Gastrocnemius medialis (tissue), 4 donors: Measurements from ENCODE around the gene HMCN1. TPM values are rescaled to one million over a fixed set of nuclear protein-coding genes. Genes with fewer than 3 reads are reported as not detected.
A peak's percentile ranks its signal among the peaks of the same experiment; 100 is the strongest.

Source experiments
- ATAC-seq, 2 donors: fragments of 150-250 bp; one replicate each; pipeline ENCODE4 v1.9.1; 2016
- DNase-seq, 2 donors: peaks; one replicate each; pipeline ENCODE4 v3.0.0-alpha.2; 2019
- H3K27ac ChIP-seq, 4 donors: fragments of 200-600 bp; sonication (generic); 1 replicate in 1 of 4; 2 replicates in 3 of 4; pipeline ENCODE4 v1.5.1; 2016 to 2018; ENCODE audit warnings: mild to moderate bottlenecking in 2 of 4, moderate library complexity in 1 of 4
- H3K27me3 ChIP-seq, 3 donors: fragments of 200-600 bp; sonication (generic) in 2 of 3; 1 replicate in 1 of 3; 2 replicates in 2 of 3; pipeline versions ENCODE4 v1.5.1 to v1.6.0; 2016 to 2019; ENCODE audit warnings: mild to moderate bottlenecking in 1 of 3, moderate library complexity in 1 of 3
- H3K36me3 ChIP-seq, 2 donors: fragments of 200-600 bp; sonication (generic) in 1 of 2; one replicate each; pipeline ENCODE4 v1.5.1; 2017 to 2018
- H3K4me1 ChIP-seq, 2 donors: fragments of 200-600 bp; sonication (generic) in 1 of 2; one replicate each; pipeline ENCODE4 v1.5.1; 2016 to 2017; ENCODE audit warnings: mild to moderate bottlenecking in 2 of 2
- H3K4me3 ChIP-seq, 4 donors: fragments of 200-600 bp; sonication (generic) in 3 of 4; 1 replicate in 1 of 4; 2 replicates in 3 of 4; pipeline ENCODE4 v1.5.1; 2016 to 2019; ENCODE audit warnings: mild to moderate bottlenecking in 2 of 4
- H3K9me3 ChIP-seq, 3 donors: fragments of 200-600 bp; sonication (generic) in 2 of 3; 1 replicate in 1 of 3; 2 replicates in 2 of 3; pipeline ENCODE4 v1.5.1; 2016 to 2019
- POLR2A ChIP-seq, 2 donors: fragments of 450-650 bp; IDR thresholded peaks; one replicate each; pipeline ENCODE4 v1.6.1; 2017; ENCODE audit warnings: antibody characterized with exemption in 2 of 2, mild to moderate bottlenecking in 2 of 2, moderate library complexity in 2 of 2
- in situ Hi-C, 4 donors: fragments of 200-750 bp; cut with MboI; loops; one replicate each; pipeline versions ENCODE4 v1.15.0 to v1.8.0; 2017; ENCODE audit warnings: low sequenced_read_pairs in 4 of 4
- intact Hi-C: fragments of 100-400 bp; cut with DNase I; formaldehyde crosslinking; loops from one replicate; pipeline ENCODE4 v1.15.1; 2023; ENCODE audit warnings: low total_unique reads
- total RNA-seq, 4 donors: library from RNA; depleted of rRNA; stranded (reverse); fragments of >200 nt; gene quantifications; one replicate each; pipeline versions ENCODE4 v1.1.0 to v1.2.3, GENCODE V29; 2016
- TF ChIP-seq, protein P1 (sequence below), 5 experiments: fragments of 450-650 bp in 3 of 5; fragments of 200-600 bp in 2 of 5; sonication (generic) in 2 of 5; IDR thresholded peaks in 4 of 5; conservative IDR thresholded peaks in 1 of 5; 1 replicate in 4 of 5; 2 replicates in 1 of 5; pipeline ENCODE4 v1.5.1; 2016 to 2019; ENCODE audit warnings: antibody characterized with exemption in 5 of 5, mild to moderate bottlenecking in 3 of 5, moderate library complexity in 3 of 5

HMCN1 gene
- total RNA-seq, 4 donors from 2014 or later, result 2.6 to 7.5 (median 5.1) TPM

DNA sequence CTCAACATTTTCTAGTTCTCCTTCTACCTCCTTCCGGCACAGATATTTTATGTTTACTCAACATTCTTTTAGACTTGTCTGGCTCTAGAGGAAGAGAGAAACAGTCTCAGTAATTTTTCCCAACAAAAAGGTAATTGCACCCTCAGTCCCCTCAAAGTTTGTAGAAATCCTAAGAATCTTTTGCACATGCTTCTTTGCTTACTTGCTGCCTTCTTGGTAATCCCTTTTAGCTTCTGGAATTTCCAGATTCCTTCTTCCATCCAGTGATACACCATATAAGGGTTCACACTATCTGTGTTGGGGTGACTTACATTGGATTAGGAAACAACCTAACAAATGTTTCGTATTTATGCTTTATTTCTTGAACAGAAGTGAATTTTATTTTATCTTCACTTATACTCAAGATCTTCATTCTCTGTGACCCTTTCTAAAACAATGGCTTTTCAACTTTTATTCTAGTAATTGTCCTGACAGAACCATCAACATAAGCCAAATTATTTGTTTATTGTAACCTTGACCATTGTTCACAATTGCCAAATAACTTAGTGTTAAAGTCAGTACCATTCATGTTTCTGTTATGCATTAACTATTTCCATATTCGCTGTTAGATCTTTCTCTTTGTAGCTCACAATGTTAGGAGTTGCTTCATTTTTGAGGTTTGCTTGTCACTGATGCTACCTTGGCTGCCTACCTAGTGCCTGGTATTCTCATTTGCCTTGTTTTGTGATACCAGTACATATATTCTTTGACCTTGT lies 238.1 kb downstream of the HMCN1 start:
- H3K27ac ChIP-seq, result no peak overlapping the region
- no peak overlapping the region for H3K4me3 ChIP-seq
- H3K27me3 ChIP-seq, result no peaks in the 10 kb centered on the region
- no peak for TF ChIP-seq POLR2A (IDR thresholded peaks at IDR 0.05)
- TF ChIP-seq, protein P1, sequence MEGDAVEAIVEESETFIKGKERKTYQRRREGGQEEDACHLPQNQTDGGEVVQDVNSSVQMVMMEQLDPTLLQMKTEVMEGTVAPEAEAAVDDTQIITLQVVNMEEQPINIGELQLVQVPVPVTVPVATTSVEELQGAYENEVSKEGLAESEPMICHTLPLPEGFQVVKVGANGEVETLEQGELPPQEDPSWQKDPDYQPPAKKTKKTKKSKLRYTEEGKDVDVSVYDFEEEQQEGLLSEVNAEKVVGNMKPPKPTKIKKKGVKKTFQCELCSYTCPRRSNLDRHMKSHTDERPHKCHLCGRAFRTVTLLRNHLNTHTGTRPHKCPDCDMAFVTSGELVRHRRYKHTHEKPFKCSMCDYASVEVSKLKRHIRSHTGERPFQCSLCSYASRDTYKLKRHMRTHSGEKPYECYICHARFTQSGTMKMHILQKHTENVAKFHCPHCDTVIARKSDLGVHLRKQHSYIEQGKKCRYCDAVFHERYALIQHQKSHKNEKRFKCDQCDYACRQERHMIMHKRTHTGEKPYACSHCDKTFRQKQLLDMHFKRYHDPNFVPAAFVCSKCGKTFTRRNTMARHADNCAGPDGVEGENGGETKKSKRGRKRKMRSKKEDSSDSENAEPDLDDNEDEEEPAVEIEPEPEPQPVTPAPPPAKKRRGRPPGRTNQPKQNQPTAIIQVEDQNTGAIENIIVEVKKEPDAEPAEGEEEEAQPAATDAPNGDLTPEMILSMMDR (IDR thresholded peaks at IDR 0.05 in 4 of 5, conservative IDR thresholded peaks at IDR 0.05 in 1 of 5), result no peak
- ATAC-seq (no peak), DNase-seq (no peak)
- no peaks in the 10 kb centered on the region for H3K9me3 ChIP-seq
- in situ Hi-C loops, result no loop called here
- intact Hi-C loops, result no loop called here
- H3K36me3 ChIP-seq, result no peaks in the 10 kb centered on the region
- H3K4me1 ChIP-seq, result peaks cover 0 to 12% of the 10 kb centered on the region in 2 donors

DNA sequence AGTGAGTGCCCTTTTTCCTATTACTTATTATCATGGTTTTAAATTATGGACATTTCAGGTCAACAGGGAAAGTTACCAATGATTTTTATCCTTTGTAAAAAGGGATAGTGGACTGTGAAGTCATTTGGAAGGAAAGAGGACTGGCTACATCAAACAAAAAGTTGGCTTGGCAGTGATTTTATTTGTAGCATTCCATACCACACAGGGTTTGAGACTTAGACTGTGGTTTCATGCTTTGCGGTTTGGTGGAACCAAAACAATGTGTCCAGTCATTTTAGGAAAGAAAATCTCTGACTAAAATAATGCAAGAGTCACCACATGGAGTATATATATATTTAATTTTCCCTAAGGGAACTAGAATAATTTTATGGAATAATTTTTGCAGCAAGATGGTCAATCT lies 239.5 kb downstream of the HMCN1 start:
- DNase-seq, result no peak
- in situ Hi-C loops (no loop called here), intact Hi-C loops (no loop called here)
- no peak for ATAC-seq
- no peak overlapping the region for H3K4me3 ChIP-seq
- TF ChIP-seq, protein P1 (IDR thresholded peaks at IDR 0.05 in 4 of 5, conservative IDR thresholded peaks at IDR 0.05 in 1 of 5), result no peak
- TF ChIP-seq POLR2A (IDR thresholded peaks at IDR 0.05), result no peak
- H3K27ac ChIP-seq, result no peak overlapping the region
- peaks cover 0 to 12% of the 10 kb centered on the region in 2 donors for H3K4me1 ChIP-seq
- H3K9me3 ChIP-seq, result no peaks in the 10 kb centered on the region
- no peaks in the 10 kb centered on the region for H3K27me3 ChIP-seq
- H3K36me3 ChIP-seq, result no peaks in the 10 kb centered on the region

DNA sequence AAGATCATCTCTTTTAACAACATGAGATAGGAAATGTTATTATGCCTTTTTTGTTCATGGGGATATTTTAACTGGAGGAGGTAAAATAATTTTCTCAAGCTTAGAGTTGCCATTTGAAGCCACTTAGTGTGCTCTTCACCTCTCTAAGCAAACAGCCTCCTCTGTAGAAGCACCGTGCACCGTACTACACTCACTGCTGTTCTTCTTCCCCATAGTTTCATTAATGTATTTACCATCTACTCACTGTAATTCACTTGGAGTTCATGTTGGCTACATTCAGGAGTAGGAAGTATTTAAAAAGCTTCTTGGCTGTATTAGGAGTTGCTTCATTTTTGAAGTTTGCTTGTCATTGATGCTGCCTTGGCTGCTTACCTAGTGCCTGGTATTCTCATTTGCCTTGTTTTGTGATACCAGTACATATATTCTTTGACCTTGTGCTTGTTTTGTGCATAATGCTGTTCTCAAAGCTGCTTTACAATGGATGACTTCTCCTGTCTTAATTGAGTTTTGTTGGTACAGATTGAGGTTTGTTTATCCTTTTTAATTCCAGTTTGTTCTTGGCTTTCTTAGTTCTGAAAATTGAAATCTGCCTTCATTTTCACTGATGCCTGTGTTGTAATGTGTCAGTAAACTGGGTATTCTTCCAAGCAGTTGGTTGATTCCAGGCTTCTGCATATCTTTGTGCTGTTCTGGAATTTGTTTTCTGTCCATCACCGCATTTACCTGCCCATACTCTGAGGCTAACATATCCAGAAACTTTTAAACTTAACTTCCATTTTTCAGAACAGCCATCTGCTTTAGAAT lies 240.4 kb downstream of the HMCN1 start:
- H3K27me3 ChIP-seq, result no peaks in the 10 kb centered on the region
- TF ChIP-seq POLR2A (IDR thresholded peaks at IDR 0.05), result no peak
- TF ChIP-seq, protein P1 (IDR thresholded peaks at IDR 0.05 in 4 of 5, conservative IDR thresholded peaks at IDR 0.05 in 1 of 5), result no peak
- no peak for DNase-seq
- no peak overlapping the region for H3K4me3 ChIP-seq
- H3K4me1 ChIP-seq, result peaks cover 0 to 7% of the 10 kb centered on the region in 2 donors
- no peak for ATAC-seq
- H3K27ac ChIP-seq, result peak overlapping the region in 1 of 4 donors; percentile 23
- intact Hi-C loops, result no loop called here
- no peaks in the 10 kb centered on the region for H3K9me3 ChIP-seq
- in situ Hi-C loops, result no loop called here
- H3K36me3 ChIP-seq, result no peaks in the 10 kb centered on the region

DNA sequence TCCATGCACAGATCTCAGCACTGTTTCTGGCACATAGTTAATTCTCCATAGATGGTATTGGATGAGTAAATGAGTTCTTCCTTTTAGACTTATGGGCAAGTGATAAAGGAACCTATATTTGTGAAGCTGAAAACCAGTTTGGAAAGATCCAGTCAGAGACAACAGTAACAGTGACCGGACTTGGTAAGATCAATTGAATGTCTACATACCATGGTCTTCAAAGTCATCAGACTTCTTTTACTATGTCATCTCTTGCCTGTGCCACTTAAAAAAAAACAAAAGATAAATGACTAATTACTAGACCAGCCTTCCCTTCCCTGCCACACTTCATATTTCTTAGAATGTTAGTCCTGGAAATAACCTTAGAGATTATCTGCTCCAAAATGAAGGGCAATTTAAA lies 246.7 kb downstream of the HMCN1 start:
- H3K4me1 ChIP-seq, result no peaks in the 10 kb centered on the region
- TF ChIP-seq, protein P1 (IDR thresholded peaks at IDR 0.05 in 4 of 5, conservative IDR thresholded peaks at IDR 0.05 in 1 of 5), result no peak
- no peak for TF ChIP-seq POLR2A (IDR thresholded peaks at IDR 0.05)
- intact Hi-C loops, result no loop called here
- H3K27ac ChIP-seq, result no peak overlapping the region
- DNase-seq (no peak), ATAC-seq (no peak)
- H3K9me3 ChIP-seq, result no peaks in the 10 kb centered on the region
- in situ Hi-C loops, result no loop called here
- no peak overlapping the region for H3K4me3 ChIP-seq
- no peaks in the 10 kb centered on the region for H3K36me3 ChIP-seq
- H3K27me3 ChIP-seq, result no peaks in the 10 kb centered on the region
